T-helper 17 cell (primary cell): Measurements from ENCODE around the gene FHOD3. TPM values are rescaled to one million over a fixed set of nuclear protein-coding genes. Genes with fewer than 3 reads are reported as not detected.
"Not testable (repeated sequence)": the region's sequence is repeated elsewhere in the genome, so short reads cannot be mapped to it uniquely, and the experiment has no call there.

Source experiments
- ATAC-seq: fragments of 150-1000 bp; cut with Tn5 transposase; 2 replicates; pipeline ENCODE4 v1.10.0; 2021; ENCODE audit warnings: mild to moderate bottlenecking, moderate library complexity
- DNase-seq, 3 donors: peaks; one replicate each; pipeline versions ENCODE4 v3.0.0 to v3.0.0-alpha.2; 2020 to 2021
- H3K9me3 ChIP-seq: one replicate; pipeline ENCODE4 v1.7.0; 2013; ENCODE audit warnings: low read length, mild to moderate bottlenecking; ENCODE audit not compliant: control insufficient read depth, poor library complexity, severe bottlenecking
- H3K27ac Mint-ChIP-seq: one replicate; pipeline ENCODE4 v1.8.0; 2022; ENCODE audit warnings: mild to moderate bottlenecking, moderate library complexity, mixed read lengths
- H3K27me3 Mint-ChIP-seq: one replicate; pipeline ENCODE4 v1.8.0; 2022; ENCODE audit warnings: mixed read lengths
- H3K36me3 Mint-ChIP-seq: one replicate; pipeline ENCODE4 v1.8.0; 2022; ENCODE audit warnings: low read depth, mixed read lengths
- H3K4me1 Mint-ChIP-seq: one replicate; pipeline ENCODE4 v1.8.0; 2022; ENCODE audit warnings: mild to moderate bottlenecking, mixed read lengths
- H3K4me3 Mint-ChIP-seq: one replicate; pipeline ENCODE4 v1.8.0; 2022; ENCODE audit warnings: mild to moderate bottlenecking, moderate library complexity, mixed read lengths
- total RNA-seq, 4 donors: library from RNA in 2 of 4; stranded (reverse) in 2 of 4; gene quantifications; one replicate each; pipeline ENCODE4 v1.2.3 and lab custom pipeline; 2022 to 2026

FHOD3 gene
- total RNA-seq, 2 donors from 2014 or later = not detected

DNA sequence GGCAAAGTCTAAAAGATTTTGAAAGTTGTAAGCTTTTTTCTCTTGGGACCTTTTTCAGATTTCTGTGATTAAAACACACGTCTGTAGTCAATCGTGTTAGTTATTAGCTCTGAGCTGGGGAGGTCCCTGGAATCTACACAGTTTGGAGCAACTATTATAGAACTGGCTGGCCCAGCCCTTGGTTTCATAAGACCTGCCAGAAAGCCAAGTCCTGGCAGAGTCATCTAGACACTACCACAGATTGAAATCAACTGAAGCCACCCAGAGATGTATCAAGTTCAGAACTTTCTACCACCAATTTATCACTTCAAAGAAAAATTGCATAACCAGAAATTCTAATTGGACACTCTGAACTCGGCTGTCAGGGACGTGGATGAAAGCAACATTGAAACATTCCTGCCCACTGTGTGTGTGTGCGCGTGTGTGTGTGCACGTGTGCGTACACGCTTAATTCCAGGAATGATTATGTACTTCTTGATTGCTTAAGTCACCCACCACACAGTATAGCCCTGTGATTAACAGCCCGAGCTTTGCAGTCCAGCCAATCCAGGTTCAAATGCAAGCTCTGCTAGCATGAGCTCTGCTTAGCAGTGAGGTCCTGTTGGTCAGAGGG lies 405.0 kb downstream of the FHOD3 start:
- Mint-ChIP-seq H3K27ac (no peak overlapping the region), H3K27me3 (peaks cover 47% of the 10 kb centered on the region), H3K4me3 (no peak overlapping the region), H3K36me3 (peaks cover 4% of the 10 kb centered on the region), H3K4me1 (peaks cover 2% of the 10 kb centered on the region)
- ATAC-seq (no peak), DNase-seq (no peak)
- H3K9me3 ChIP-seq = no peaks in the 10 kb centered on the region

DNA sequence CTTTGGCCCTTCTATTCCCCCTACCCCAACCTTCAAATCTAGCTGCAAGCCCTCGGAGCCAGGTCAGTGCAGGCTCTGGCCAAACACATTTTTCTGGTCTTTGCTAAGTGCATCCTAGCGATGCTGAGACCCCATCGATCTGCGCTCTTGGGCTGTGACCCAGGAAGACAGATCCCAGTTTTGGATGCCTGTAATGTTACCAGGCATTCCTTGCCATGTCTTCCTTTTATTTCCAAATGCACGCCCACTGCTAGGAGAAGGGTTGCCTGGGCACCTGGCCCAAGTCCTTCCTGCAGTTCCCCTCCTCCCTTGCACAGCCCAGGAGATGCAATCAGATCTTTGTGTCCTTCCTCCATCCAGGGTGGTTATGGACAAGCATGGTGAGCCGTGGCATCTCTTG lies 406.6 kb downstream of the FHOD3 start:
- Mint-ChIP-seq H3K4me1 (peaks cover 2% of the 10 kb centered on the region), H3K27me3 (peaks cover 59% of the 10 kb centered on the region), H3K4me3 (no peak overlapping the region), H3K27ac (no peak overlapping the region), H3K36me3 (peaks cover 4% of the 10 kb centered on the region)
- H3K9me3 ChIP-seq = no peaks in the 10 kb centered on the region
- ATAC-seq (no peak), DNase-seq (no peak)

DNA sequence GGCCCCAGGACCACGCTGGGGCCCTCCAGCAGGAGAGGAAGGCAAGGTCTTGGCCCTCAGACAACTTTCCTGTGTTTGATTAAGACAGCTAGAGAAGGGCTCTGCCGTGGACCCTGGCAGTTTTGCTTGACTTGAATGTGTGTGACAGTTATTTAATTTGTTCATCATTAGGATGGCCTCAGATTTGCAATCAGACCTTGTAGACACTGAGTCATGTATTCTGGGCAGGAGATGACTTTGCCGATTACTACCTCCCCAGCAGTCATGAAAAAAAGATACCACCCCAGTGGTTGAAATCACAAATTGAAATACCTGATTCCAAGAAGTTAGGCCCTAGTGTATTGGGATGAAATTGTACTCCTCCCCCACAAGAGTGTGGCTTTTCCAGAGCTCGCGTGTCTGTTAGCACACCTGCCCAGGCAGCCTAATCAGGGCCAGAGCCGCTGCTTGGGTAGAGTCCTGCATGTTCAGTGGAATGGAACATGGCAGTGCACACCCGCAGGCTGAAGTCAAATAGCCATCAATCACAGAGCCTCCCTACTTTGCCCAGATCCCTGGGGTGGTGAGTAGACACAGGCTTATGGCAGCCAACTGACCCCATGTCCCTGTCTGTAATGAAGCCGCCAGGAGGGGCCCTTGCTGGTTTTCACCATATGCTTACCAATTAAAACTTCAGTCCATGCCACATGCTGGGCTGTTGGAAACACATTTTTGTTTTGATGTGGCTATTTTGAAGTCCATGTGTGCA lies 408.8 kb downstream of the FHOD3 start:
- DNase-seq = no peak
- no peak for ATAC-seq
- Mint-ChIP-seq H3K36me3 (peaks cover 2% of the 10 kb centered on the region), H3K27ac (no peak overlapping the region), H3K27me3 (peaks cover 48% of the 10 kb centered on the region), H3K4me3 (no peak overlapping the region), H3K4me1 (peaks cover 2% of the 10 kb centered on the region)
- H3K9me3 ChIP-seq = no peaks in the 10 kb centered on the region

DNA sequence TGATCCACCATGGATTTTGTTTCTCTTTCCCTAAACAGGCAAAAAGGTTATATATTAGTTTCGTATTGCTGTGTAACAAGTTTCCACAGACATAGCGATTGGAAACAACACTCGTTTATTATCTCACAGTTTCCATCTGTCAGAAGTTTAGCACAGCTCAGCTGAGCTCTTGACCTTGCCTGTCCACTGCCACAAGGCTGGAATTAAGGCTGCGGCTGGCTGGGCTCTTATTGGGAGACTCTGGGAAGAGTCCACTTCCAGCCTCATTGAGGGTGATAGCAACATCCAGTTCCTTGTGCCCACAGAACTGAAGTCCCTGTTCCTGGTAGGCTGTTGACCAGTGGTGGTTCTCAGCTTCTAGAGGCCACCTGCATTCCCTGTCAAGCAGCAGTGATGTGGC lies 410.9 kb downstream of the FHOD3 start:
- Mint-ChIP-seq H3K4me1 (peaks cover 2% of the 10 kb centered on the region), H3K4me3 (no peak overlapping the region), H3K27me3 (peaks cover 59% of the 10 kb centered on the region), H3K27ac (no peak overlapping the region), H3K36me3 (peaks cover 2% of the 10 kb centered on the region)
- no peak for DNase-seq
- no peaks in the 10 kb centered on the region for H3K9me3 ChIP-seq
- no peak for ATAC-seq

DNA sequence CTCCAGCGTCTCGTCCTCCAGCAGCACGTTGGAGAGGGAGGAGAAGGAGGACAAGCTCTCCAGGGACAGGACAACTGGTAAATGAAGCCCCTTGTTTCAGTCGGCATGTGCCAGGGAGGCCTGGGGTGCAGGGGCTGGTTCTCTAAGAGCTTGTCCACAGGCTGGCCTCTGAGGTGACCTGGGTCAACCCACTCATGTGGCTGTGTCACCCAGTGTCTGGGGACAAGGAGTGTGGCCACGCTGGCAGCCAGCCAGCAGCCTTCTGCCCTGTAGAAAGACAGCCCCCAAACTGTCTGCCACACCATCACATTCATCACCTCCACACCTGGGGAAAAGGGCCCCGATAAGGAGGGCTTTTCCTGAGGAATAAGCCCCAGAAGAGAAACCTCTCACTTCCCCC lies 411.8 kb downstream of the FHOD3 start:
- no peak overlapping the region for H3K27ac Mint-ChIP-seq
- DNase-seq (no peak), ATAC-seq (no peak)
- H3K4me1 Mint-ChIP-seq = peaks cover 2% of the 10 kb centered on the region
- H3K9me3 ChIP-seq = no peaks in the 10 kb centered on the region
- peaks cover 2% of the 10 kb centered on the region for H3K36me3 Mint-ChIP-seq
- no peak overlapping the region for H3K4me3 Mint-ChIP-seq
- peaks cover 51% of the 10 kb centered on the region for H3K27me3 Mint-ChIP-seq

DNA sequence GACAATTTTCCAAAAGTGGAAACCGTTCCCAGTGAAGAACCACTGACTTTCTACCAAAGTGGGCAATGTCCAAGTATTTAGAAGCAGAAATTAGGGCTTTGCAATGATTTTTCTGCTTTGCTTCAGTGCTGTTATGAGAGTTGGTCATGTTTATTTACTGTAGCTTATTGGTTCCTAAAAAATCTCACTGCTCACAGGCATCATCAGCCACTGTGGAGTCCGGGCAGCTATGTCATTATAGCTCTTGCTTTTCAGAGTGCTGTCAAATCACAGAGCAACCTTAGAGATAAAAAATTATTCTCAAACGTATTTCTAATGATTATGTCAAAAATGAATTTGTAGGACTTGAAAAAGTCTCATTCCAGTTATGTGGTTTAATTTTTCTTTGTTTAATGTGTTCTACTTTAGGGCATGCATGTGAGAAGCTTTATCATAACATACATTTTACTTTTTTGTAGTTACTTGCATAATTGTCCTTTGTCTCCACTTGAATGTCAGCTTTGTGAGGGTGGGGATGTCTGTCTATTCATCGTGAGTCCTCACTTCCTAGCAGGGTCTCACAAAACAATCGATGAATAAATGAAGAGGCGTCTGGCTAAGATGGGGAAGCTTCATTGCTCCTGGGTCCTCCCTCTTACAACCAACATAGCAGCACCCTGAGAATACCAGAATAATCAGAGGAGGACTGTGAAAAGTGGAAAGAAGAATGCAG lies 413.7 kb downstream of the FHOD3 start:
- H3K4me3 Mint-ChIP-seq = no peak overlapping the region
- no peak overlapping the region for H3K27ac Mint-ChIP-seq
- H3K27me3 Mint-ChIP-seq = peaks cover 34% of the 10 kb centered on the region

DNA sequence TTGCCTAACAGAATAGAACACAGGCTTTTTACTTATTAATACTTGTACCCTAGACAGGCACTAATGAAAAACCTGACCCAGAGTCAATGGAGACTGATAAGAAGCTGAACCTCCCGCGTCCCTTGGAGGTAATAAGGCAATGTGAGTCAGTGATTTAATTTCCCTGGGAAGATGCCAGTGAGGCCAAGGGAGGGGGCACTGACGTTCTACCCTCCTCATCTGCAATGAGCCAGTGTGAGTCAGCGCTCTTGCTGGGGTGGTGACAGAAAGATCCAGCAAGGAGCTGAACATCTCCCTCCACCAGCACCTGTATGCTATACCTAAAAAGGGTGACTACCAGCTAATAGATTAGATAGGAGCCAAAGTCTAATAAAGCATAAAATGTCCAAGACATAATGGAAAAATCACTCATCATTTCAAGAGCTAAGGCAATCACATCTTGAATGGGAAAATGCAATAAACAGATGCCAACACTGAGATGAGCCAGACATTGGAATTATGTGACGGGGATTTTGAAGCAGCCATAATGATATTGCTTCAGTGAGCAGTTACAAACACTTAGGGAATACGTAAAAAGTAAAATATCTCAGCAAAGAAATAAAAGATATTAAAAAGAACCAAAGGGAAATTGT lies 414.4 kb downstream of the FHOD3 start:
- Mint-ChIP-seq H3K4me1 (no peaks in the 10 kb centered on the region), H3K4me3 (no peak overlapping the region), H3K27me3 (peaks cover 30% of the 10 kb centered on the region), H3K27ac (no peak overlapping the region), H3K36me3 (no peaks in the 10 kb centered on the region)
- DNase-seq (no peak), ATAC-seq (no peak)
- no peaks in the 10 kb centered on the region for H3K9me3 ChIP-seq

More for the DNA sequence above, 413.7 kb downstream of the FHOD3 start:
- no peak for DNase-seq
- ATAC-seq = no peak
- no peaks in the 10 kb centered on the region for H3K9me3 ChIP-seq
- Mint-ChIP-seq H3K4me1 (no peaks in the 10 kb centered on the region), H3K36me3 (no peaks in the 10 kb centered on the region)

DNA sequence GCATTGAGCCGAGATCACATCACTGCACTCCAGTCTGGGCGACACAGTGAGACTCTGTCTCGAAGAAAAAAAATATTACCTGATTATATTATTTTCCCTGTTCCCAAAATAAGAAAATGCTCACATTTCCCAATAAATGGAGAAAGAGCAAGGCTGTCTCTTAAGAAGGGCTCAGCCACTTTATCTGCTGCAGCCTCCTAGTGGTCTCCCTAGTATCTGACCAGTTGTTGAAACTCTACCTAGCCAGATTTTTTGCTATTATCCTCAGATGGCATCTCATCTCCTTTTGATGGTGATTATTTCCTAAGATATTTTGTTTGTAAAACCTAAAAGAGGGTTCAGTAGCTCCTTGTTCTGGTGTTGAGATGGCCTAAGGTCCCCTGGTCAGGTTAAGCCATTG lies 417.0 kb downstream of the FHOD3 start:
- Mint-ChIP-seq H3K27ac (no peak overlapping the region), H3K4me3 (no peak overlapping the region), H3K27me3 (peaks cover 21% of the 10 kb centered on the region), H3K36me3 (no peaks in the 10 kb centered on the region), H3K4me1 (no peaks in the 10 kb centered on the region)
- ATAC-seq = no peak
- no peaks in the 10 kb centered on the region for H3K9me3 ChIP-seq
- DNase-seq = no peak

DNA sequence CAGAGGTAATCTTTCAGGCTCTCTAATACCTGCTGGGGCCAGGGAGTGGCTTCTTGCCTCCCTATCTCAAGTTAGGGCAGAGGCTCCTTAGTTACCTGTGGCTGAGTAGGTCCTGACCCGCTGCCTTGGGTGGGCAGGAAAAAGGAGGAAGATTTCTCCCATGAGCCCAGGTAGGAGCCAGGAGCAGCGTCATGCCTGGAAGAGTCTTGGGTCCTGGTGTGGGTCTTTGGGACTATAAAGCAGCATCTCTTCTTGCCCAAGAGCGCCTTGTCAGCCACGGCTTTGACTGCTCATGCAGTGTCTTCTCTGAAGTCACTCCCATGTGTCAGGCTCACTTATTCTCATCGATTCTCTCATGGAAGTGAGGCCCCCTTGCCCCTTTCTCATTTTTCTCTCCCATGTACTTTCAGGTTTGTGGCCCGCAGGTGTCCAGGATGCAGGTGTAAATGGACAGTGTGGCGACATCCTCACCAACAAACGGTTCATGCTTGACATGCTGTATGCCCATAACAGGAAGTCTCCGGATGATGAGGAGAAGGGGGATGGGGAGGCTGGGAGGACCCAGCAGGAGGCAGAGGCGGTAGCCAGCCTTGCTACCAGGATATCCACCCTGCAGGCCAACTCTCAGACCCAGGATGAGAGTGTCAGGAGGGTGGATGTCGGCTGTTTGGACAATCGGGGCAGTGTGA lies 420.1 kb downstream of the FHOD3 start:
- no peaks in the 10 kb centered on the region for H3K36me3 Mint-ChIP-seq
- ATAC-seq (no peak), DNase-seq (no peak)
- H3K27me3 Mint-ChIP-seq = peaks cover 8% of the 10 kb centered on the region
- H3K27ac Mint-ChIP-seq = no peak overlapping the region
- H3K9me3 ChIP-seq = no peaks in the 10 kb centered on the region
- H3K4me3 Mint-ChIP-seq = no peak overlapping the region
- no peaks in the 10 kb centered on the region for H3K4me1 Mint-ChIP-seq

DNA sequence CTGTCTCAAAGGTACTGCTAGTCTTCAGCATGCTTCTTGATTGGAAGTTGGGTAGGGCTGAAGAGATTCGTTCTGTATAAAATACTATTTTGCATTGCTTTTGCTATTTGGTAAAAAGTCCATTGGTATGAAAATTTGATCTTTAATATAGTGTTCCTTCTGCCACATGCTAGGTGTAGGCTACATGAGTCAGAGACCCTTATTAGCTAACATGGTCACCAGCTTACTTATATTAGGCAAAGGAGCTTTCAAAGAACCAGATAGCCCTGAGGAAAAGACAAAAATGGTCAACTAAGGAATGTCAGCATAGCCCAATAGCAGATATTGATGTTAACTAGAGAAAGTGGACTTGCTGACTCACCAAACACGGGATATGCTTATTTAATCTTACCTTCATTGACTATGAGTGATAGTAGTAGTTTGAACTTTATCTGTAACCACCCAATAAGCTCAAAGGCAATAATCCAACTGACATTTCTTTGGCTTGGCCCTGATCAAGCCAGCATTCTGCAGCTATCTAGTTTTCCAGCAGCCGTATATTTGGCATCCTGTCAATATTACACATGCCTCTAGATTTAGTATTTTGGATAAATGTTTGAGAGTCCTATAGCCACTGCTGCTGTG lies 421.3 kb downstream of the FHOD3 start:
- H3K9me3 ChIP-seq = no peaks in the 10 kb centered on the region
- peaks cover 6% of the 10 kb centered on the region for H3K27me3 Mint-ChIP-seq
- no peaks in the 10 kb centered on the region for H3K4me1 Mint-ChIP-seq
- no peak for ATAC-seq
- H3K4me3 Mint-ChIP-seq = no peak overlapping the region
- H3K36me3 Mint-ChIP-seq = no peaks in the 10 kb centered on the region
- no peak for DNase-seq
- H3K27ac Mint-ChIP-seq = no peak overlapping the region

DNA sequence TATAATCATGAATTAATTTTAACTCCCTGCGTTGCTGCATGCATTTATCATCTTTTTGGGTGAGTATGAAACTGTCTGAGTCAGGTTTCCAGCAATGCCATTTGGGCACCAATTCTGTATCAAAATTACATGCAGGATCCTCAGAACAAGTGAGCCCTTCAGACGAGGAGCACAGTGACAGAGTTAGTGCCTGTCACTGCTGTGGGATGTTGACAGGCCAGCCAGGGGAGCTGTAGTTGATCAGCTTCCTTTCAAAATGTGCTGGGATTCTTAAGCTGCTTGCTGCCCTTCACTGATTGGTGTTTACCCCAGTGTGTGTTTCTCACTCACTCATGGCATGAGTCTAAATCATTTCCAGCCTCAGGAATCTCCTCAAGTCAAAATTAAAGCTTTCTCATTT lies 422.1 kb downstream of the FHOD3 start:
- Mint-ChIP-seq H3K27ac (no peak overlapping the region), H3K36me3 (no peaks in the 10 kb centered on the region), H3K4me3 (no peak overlapping the region), H3K27me3 (peaks cover 9% of the 10 kb centered on the region), H3K4me1 (no peaks in the 10 kb centered on the region)
- no peaks in the 10 kb centered on the region for H3K9me3 ChIP-seq
- ATAC-seq (no peak), DNase-seq (no peak)

DNA sequence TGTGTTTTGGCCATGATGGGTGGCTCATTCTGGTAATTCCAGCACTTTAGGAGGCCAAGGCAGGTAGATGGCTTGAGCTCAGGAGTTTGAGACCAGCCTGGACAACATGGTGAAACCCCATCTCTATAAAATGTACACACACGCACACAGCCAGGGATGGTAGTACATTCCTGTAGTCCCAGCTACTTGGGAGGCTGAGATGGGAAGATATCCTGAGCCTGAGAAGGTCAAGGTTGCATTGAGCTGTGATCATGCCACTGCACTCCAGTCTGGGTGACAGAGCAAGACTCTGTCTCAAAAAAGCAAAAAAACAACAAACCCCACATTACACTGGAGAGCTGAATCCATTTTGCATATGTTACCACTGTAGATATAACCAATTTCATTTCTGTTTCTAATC lies 423.8 kb downstream of the FHOD3 start:
- DNase-seq, ATAC-seq, H3K4me3 Mint-ChIP-seq, H3K27ac Mint-ChIP-seq, H3K4me1 Mint-ChIP-seq, H3K9me3 ChIP-seq, H3K36me3 Mint-ChIP-seq: not testable (repeated sequence)
- H3K27me3 Mint-ChIP-seq = peaks cover 14% of the 10 kb centered on the region
